NCI-H2107 treated with DMSO at 0.1 percent for 48 hours (cell line): Measurements from ENCODE around the gene RELN.
"Not testable (repeated sequence)": the region's sequence is repeated elsewhere in the genome, so short reads cannot be mapped to it uniquely, and the experiment has no call there.

Source experiments
- DNase-seq: peaks from one replicate; lab custom pipeline; 2025; ENCODE audit not compliant: unreplicated experiment; lab: John Stamatoyannopoulos, UW

The RELN gene

DNA sequence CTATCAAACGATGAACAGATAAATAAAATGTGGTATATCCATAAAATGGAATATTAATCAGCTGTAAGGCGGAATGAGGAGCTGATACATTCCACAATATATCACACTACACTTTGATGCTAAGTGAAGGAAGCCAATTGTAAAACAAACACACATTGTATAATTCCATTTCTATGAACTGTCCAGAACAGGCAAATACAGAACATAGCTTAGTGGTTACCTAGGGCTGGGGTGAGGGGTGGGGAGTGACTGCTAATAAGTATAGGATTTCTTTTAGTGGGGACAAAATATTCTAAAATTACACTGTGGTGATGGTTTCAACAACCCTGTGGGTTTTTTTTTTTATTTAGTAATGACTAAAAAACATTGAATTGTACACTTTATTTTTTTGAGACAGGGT, 461.3 kb downstream of the RELN start:
- DNase-seq = no peak

DNA sequence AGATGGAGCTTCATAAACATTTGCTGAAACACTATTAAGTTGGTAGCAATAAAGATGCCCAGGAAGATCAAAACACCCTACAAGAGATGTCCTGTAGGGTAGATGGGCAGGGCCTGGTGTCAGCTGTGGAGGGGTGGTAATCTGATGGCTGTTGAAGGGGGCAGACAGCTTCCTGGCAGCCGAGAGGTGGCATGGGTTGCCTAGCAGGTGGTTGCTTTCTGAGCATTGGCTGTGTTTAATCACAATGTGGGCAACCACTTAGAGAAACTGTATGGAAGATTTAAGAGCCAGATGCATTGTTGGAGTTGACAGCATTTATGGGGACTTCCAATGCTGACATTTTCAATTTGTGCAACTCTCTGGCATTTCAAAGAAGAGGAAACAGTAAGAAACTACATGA, 463.5 kb downstream of the RELN start:
- peak; percentile 7 for DNase-seq

DNA sequence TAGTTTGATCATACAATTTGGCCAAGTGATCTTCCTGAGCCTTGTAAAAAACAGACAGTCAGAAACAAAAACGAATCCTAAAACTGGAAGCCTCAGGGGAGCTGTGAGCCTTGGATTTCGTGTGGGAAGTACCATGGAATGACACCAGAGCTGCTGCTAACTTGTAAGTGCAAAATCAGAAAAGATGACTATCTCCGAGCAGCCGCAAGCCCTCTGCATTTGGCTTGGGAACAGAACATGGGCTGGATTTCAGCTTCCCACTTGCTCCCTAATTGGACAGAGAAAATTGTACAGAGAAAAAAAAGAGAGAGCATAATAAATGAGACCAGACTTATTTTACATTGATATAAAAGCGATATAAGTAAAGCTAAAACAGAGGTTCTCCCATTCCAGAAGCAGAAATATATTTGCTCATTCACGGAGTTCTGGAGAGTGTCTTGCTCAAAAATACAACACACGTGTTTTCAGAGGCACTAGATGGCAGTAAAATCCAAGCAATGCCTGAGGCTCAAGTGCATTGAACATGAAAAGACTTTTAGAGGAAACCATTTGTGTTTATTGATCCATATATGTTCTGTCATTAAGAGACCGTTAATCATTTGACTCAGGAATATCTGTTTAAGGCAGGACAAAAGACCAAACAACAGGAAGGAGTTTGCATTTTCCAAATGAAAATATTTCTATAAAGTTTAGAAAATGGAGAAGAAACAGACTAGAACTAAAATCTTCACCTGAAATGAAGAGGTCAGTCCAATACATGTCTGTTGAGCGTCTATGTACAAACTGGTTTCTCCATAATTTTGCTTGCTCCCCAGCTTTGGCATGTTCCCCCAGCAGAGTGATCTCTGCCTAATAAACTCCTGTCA, 465.2 kb downstream of the RELN start:
- peak; percentile 47 for DNase-seq

DNA sequence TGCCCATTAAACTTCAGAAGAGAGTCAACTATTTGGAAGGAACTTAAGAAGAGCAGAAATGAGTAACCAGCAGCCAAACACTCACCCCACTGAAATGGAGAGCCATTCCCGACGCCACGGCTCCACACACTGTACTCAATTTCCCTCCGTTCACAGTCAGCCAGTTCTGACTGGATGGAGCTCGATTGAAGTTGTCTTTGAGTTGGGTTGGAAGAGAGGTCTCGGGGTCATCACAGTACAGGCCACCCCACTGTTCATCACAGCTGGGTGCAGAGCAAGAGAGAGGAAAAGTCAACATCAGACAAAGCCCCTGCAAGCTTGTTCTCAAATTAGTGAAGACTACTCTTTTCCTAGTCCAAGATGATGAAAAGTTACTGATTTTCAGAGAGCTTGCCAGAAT, 467.5 kb downstream of the RELN start:
- DNase-seq = no peak

DNA sequence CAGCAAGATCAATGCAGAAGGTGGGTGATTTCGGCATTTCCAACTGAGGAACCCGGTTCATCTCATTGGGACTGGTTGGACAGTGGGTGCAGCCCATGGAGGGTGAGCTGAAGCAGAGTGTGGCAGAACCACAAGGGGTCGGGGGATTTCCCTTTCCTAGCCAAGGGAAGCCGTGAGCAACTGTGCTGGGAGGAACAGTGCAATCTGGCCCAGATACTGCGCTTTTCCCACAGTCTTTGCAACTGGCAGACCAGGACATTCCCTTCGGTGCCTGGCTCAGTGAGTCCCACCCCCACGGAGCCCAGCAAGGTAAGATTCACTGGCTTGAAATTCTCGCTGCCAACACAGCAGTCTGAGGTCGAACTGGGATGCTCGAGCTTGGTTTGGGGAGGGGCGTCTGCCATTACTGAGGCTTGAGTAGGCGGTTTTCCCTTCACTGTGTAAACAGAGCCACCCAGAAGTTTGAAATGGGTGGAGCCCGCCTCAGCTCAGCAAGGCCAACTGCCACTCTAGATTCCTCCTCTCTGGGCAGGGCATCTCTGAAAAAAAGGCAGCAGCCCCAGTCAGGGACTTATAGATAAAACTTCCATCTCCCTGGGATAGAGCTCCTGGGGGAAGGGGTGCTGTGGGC, 484.8 kb downstream of the RELN start:
- DNase-seq = no peak

DNA sequence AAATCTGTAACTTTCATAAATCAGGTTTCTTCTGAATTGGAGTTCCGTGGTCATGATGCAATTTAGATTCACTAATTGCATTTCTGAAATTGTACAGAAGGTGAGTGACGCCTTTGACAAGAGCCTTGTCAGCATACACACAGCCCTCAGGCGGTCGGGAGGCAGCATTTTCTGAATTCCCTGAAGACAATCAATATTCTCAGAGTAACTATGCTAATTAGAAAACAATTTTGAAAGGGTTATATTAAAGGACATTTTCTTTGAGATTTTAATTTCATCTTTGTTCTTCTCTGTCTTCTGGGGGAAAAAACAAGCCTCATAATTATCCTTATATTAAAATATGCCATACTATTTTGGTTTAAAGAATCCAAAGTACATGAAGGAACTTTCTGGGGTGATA, 488.3 kb downstream of the RELN start:
- no peak for DNase-seq

DNA sequence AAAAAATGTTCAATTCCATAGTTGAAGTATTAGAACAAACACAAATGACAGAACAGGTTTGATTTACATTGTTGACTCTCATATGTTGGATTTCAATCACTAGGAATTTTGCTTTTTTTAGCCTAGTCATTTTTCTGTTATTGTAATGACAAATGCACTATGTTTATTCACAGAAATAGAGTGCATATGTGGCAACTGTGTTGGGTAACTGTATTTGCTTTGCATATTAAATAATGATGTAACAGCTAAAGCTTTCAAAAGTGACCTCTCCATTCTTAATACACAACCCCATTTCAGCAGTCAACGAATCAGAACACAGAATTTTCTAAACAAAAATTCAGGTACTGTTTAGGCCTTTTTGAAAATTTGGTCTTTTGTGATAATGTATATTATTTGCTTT, 489.5 kb downstream of the RELN start:
- DNase-seq = no peak

DNA sequence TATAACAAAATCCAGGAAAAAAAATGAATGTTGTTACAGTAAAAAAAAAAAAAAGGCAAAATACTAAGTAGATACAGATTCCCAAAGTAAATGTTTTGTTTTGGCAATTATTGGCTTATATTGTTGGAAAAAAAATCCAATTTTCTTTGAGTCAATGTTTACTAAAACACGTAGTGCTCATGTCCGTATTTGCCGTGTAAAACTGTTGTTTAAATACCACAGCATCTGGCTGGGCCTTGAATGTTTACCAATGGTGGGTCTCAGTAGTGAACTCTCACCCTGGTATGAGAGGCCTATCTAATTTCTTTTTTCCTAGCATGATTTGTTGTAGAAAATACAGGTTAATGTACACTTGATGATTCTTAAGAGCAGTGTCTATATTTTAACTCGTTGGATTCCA, 502.0 kb downstream of the RELN start:
- no peak for DNase-seq

DNA sequence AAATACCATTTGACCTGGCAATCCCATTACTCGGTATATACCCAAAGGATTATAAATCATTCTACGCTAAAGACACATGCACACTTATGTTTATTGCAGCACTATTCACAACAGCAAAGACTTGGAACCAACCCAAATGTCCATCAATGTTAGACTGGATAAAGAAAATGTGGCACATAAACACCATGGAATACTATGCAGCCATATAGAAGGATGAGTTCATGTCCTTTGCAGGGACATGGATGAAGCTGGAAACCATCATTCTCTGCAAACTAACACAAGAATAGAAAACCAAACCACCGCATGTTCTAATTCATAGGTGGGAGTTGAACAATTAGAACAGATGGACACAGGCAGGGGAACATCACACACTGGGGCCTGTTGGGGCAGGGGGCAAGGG, 502.6 kb downstream of the RELN start:
- not testable (repeated sequence) for DNase-seq

DNA sequence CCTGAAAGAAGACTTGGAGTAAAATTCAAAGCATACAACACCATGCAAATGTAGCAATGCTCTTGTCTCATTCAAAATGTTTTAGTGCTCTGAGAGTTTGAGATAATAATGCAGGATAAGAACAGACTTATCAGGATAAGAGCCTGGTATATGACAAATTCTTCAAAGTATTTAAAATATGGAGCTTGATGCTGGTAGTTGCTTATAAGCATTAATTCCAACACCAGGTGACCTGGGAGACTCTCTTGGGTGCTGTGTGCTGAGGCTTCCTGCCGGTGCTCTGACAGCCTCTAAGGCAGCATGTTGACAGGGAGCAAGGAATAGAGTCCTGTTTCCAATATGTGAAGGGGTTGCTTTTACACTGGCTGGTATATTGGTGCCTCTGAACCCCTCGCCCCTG, 508.7 kb downstream of the RELN start:
- DNase-seq = no peak

DNA sequence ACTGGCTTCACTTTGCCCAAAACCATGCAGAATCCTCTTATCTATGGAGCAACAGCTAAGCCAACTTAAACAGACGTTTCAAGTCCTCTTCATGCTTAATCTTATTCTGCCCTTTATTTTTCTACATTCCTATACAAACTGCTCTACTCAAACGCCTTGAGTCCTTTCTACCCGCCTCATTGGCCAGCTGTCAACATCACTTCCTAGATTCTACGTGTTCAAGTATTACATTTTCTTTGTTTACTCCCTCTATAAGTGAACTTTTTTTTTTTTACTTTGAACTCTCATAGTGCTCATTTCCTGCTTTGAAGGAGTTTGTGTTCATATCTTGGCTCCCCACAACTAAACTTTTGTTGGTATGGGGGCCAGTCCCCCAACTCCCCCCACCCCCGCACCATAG, 514.5 kb downstream of the RELN start:
- no peak for DNase-seq

DNA sequence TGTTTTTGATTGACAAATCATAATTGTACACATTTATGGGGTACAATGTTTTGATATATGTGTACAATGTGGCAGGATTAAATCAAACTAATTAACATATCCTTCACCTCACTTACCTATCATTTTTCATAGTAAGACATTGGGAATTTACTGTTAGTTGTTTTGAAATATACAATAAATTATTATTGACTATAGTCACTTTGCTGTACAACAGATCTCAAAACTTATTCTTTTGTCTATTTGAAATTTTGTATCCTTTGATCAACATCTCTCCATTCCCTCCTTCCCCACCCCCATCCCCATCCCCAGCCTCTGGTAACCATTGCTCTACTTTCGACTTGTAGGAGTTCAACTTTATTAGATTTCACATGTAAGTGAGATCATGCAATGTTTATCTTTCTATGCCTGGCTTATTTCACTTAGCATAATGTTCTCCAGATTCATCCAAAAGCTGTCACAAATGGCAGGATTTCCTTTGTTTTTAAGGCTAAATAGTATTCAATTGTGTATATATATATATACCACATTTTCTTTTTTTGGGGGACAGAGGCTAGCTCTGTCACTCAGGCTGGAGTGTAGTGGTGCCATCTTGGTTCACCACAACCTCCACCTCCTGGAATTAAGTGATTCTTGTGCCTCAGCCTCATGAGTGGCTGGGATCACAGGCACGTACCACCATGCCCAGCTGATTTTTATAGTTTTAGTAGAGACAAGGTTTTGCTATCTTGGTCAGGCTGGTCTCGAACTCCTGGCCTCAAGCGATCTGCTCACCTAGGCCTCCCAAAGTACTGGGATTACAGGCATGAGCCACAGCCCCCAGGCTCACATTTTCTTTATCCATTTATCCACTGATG, 520.1 kb downstream of the RELN start:
- DNase-seq = no peak

DNA sequence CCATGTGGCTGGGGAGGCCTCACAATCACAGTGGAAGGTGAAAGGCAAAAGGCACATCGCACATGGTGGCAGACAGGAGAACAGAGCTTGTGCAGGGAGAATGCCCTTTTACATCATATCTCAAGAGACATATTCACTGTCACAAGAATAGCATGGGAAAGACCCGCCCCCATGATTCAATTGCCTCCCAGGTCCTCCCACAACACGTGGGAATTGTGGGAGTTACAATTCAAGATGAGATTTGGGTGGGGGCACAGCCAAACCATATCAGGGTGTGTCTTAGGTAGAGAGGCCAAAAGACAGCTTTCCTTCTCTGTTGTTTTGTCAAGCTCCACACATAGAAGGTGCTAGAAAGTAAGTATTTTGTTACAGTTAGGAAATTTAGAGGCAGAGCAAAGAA, 522.6 kb downstream of the RELN start:
- no peak for DNase-seq

DNA sequence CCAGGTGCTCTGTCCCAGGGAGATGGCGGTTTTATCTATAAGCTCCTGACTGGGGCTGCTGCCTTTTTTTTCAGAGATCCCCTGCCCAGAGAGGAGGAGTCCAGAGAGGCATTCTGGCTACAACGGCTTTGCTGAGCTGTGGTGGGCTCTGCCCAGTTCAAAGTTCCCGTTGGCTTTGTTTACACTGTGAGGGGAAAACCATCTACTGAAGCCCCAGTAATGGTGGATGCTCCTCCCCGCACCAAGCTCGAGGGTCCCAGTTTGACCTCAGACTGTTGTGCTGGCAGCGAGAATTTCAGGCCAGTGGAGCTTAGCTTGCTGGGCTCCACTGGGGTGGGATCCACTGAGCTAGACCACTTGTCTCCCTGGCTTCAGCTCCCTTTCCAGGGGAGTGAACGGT, 527.1 kb downstream of the RELN start:
- no peak for DNase-seq

DNA sequence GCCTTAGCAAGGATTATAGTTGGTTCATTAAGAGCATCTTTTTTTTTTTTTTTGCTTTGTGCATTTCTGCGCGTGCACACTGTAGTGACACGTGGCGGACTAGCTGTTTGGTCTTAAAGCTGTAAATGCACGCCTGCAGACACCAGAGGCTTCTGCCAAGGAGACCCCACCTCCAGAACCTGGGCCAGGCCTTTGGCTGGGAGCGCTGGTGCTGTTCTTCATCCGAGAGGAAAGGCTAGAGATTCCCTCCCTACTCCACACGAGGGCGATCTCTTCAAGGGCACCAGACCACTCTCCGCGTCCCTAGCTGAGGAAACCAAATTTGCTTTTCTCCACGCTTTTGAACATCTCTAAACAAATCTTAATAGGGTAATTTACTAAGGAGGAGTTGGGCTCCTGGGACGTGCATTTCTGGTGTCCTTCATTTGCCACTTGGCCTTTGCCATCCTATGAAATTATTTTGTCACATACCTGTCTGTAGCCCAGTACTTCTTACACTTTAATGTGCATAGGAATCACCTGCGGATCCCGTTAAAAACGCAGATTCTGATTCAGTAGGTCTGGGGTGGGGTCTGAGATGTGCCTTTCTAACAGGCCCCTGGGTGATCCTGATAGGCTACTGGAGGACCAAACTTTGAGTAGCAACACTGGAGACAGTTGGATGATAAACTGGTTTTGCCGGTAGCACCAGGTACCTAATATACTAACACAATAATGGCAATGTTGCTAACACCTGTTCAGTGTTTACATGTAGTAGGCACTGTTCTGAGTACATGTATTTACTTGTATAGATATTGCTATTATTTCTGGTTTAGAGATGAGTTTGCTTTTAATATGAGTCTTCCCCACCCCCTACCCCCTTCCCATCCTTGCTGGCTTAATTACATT, 542.1 kb downstream of the RELN start:
- DNase-seq = peak; percentile 80

DNA sequence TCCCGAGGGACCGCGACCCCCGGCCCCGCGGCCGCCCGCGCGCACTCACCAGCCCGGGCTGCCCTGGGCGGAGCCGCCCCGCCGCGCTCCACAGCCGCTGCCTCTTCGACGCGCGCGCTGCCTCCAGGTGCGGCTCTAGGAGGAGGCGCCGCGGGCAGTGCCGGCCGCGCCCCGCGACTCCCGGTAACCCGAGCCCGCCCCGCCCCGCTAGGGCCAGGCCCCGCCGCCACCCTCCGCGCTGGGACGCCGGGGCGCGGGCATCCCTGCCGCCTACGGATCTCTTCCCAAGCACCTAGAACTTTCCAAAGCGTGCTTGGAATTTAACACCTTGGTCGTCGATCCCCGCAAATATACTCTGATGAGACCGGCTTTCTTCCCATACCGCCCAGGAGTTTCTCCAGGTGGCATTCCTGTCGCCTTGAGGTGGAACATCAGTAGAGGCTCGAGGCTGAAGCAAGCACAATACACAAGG, 543.4 kb downstream of the RELN start, which contains the start of gene SLC26A5:
SLC26A5 (minus strand) TSS at position 159 of the 472 bp plus-strand sequence. CDS start 24,693 bp downstream, outside the sequence.
- peak; percentile 16 for DNase-seq

DNA sequence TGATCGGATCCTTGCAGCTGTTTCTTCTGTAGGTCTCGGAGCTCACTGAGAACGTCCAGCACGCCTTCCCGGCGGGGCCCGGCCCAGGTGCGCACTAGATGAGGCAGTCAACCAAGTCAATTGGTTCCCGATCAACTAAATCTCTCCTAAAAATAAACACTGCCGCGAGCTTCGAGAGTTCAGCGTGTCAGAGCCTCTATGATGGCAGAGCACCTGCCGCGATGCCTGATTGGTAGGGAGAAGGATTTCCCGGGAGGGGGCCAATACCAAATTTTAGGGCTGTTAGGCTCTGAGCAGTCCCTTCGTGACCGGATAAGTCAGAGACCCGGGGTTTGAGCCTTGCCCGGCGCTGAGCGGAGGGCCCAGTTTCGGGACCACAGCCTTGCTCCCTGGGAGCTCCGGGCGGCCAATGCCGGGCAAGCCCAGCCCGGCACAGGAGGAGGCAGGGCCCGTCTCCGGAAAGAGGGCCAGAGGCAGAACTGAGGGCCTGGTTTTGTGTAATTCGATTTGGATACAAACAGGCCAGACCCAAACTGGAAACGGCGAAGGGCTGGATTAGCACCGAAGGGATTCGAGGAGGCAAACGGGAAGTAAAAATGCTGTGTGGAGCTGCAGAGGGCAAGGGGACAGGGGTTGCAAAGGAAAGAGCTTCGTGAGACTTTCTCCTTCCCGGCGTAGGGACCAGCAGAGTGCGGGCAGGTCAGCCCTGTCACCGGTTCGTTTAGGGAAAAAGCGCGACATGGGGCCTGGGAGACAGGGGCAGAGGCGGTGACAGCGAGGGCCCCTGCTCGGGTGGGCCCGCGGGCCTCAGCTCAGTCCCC, 544.0 kb downstream of the RELN start:
- DNase-seq = peak; percentile 12

DNA sequence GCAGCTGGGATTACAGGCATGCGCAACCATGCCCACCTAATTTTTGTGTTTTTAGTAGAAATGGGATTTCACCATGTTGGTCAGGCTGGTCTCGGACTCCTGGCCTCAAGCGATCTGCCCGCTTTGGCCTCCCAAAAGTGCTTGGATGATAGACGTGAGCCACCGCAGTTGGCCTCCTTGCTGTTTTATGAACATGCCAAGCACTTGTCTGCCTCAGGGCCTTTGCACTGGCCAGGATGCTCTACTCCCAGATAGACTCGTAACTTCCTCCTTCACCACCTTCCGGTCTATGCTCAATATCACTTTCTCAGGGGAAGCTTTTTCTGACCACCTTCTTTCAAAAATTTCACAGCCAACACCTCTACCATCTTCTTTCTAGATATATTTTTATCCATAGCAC, 549.8 kb downstream of the RELN start:
- no peak for DNase-seq

DNA sequence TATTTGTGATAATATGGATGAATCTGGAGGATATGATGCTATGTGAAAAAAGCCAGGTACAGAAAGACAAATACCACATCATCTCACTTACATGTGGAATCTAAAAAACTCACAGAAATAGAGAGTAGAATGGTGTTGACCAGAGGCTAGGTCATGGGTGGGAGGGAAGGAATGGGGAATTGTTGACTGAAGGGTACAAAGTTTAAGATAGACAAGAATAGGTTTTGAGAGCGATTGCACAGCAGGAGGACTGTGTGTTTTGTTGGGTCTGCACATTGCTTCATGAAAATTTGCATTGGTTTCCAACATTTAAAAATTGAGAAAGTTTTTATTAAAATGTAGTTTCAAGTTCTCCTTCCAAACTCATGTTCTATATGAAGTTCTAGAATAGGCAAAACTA, 551.8 kb downstream of the RELN start:
- no peak for DNase-seq

DNA sequence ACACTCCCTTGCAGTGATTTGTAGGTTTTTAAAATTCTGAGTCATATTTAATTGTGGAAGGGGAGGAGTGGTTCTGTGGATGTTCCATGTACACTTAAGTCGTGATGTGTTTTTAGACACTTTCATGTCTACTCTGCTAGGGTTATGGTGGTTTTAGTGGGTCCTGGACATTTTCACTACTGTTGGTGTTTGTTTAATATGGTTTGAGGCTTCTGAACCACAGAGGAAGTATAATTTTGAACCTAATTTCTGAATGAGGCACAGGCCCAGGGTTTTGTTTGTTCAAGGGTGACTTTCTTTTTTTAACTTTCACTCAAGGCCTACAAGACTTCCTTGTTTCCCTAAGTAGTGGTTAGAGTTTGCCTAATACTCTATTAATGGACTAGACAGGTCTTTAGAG, 556.7 kb downstream of the RELN start:
- DNase-seq = no peak
